B cell (primary cell): ENCODE measurements around the gene DQX1. TPM values are rescaled to one million over a fixed set of nuclear protein-coding genes. Genes with fewer than 3 reads are reported as not detected.

Experiments
- ATAC-seq: fragments of 200-7000 bp; cut with Tn5 transposase; one replicate; pipeline ENCODE4 v1.10.0; 2021; ENCODE audit warnings: low read depth, mild to moderate bottlenecking, moderate number of reproducible peaks, moderate library complexity
- CTCF ChIA-PET: fragments of 350-600 bp; sonication (Branson Sonifier 250); formaldehyde crosslinking; loops from one replicate; lab custom pipeline; 2021; ENCODE audit warnings: antibody characterized with exemption, inconsistent platforms; lab: Charles Lee
- POLR2A ChIA-PET: fragments of 350-600 bp; sonication (Branson Sonifier 250); formaldehyde crosslinking; loops from one replicate; lab custom pipeline; 2021; ENCODE audit warnings: antibody characterized with exemption; lab: Charles Lee
- DNase-seq: peaks from one replicate; pipeline ENCODE4 v3.0.0; 2013
- H2AFZ ChIP-seq: 2 replicates; pipeline ENCODE4 v1.6.1; 2012; ENCODE audit warnings: mild to moderate bottlenecking, low read depth, low read length; ENCODE audit not compliant: insufficient read depth, poor library complexity, severe bottlenecking
- H3K27ac ChIP-seq, 2 donors: 1 replicate in 1 of 2; 2 replicates in 1 of 2; pipeline ENCODE4 v1.5.1; 2012 to 2013; ENCODE audit warnings: low read length in 2 of 2, mild to moderate bottlenecking in 2 of 2, moderate library complexity in 1 of 2
- H3K27me3 ChIP-seq, 4 experiments: fragments of 200-600 bp in 1 of 4; sonication (generic) in 1 of 4; replicated peaks in 1 of 4; 1 replicate in 2 of 4; 2 replicates in 2 of 4; pipeline versions ENCODE4 v1.6.1 to v1.7.0; 2013 to 2016; ENCODE audit warnings: low read length in 3 of 4, mild to moderate bottlenecking in 2 of 4, mixed read lengths in 1 of 4, moderate library complexity in 1 of 4; ENCODE audit not compliant: insufficient read depth in 4 of 4, control insufficient read depth in 3 of 4; ENCODE audit errors: control extremely low read depth in 1 of 4
- H3K36me3 ChIP-seq, 2 experiments: replicated peaks in 1 of 2; 1 replicate in 1 of 2; 2 replicates in 1 of 2; pipeline versions ENCODE4 v1.6.1 to v1.7.1; 2013; ENCODE audit warnings: low read length in 1 of 2; ENCODE audit not compliant: insufficient read depth in 2 of 2, control insufficient read depth in 1 of 2; ENCODE audit errors: control extremely low read depth in 1 of 2, extremely low read depth in 1 of 2
- H3K4me1 ChIP-seq, 2 donors: fragments of 200-600 bp in 1 of 2; sonication (generic) in 1 of 2; 1 replicate in 1 of 2; 2 replicates in 1 of 2; pipeline versions ENCODE4 v1.5.1 to v1.6.1; 2013 to 2017; ENCODE audit warnings: low read length in 2 of 2; ENCODE audit not compliant: control insufficient read depth in 2 of 2, insufficient read depth in 2 of 2
- H3K4me2 ChIP-seq: replicated peaks from 2 replicates; pipeline ENCODE3; 2012; ENCODE audit warnings: mild to moderate bottlenecking, low read depth, low read length; ENCODE audit not compliant: poor library complexity, severe bottlenecking
- H3K4me3 ChIP-seq, 5 experiments: fragments of 200-600 bp in 1 of 5; sonication (generic) in 1 of 5; 1 replicate in 3 of 5; 2 replicates in 2 of 5; pipeline versions ENCODE4 v1.5.1 to v1.7.0; 2011 to 2016; ENCODE audit warnings: low read length in 4 of 5, mild to moderate bottlenecking in 4 of 5, low read depth in 2 of 5, control low read depth in 1 of 5, moderate library complexity in 1 of 5; ENCODE audit not compliant: insufficient read depth in 1 of 5; ENCODE audit errors: control extremely low read depth in 1 of 5, extremely low read depth in 1 of 5
- H3K79me2 ChIP-seq: fragments of 200-600 bp; sonication (generic); one replicate; pipeline ENCODE4 v1.6.0; 2016; ENCODE audit warnings: low read length; ENCODE audit not compliant: control insufficient read depth, insufficient read depth
- H3K9ac ChIP-seq: fragments of 200-600 bp; sonication (generic); 2 replicates; pipeline ENCODE4 v1.6.1; 2017; ENCODE audit warnings: mild to moderate bottlenecking, low read length, moderate library complexity
- H3K9me3 ChIP-seq, 3 donors: one replicate each; pipeline versions ENCODE4 v1.6.1 to v1.7.1; 2013; ENCODE audit warnings: low read length in 2 of 3; ENCODE audit not compliant: control insufficient read depth in 2 of 3, insufficient read depth in 1 of 3; ENCODE audit errors: control extremely low read depth in 1 of 3
- H4K20me1 ChIP-seq: 2 replicates; pipeline ENCODE4 v1.6.0; 2012; ENCODE audit warnings: mild to moderate bottlenecking, low read length; ENCODE audit not compliant: insufficient read depth, control insufficient read depth, poor library complexity, severe bottlenecking
- H3K27ac Mint-ChIP-seq: one replicate; pipeline ENCODE4 v1.8.0; 2021; ENCODE audit warnings: mixed read lengths
- H3K27me3 Mint-ChIP-seq: one replicate; pipeline ENCODE4 v1.8.0; 2021; ENCODE audit warnings: mixed read lengths
- H3K4me1 Mint-ChIP-seq: one replicate; pipeline ENCODE4 v1.8.0; 2021; ENCODE audit warnings: mixed read lengths
- H3K4me3 Mint-ChIP-seq: one replicate; pipeline ENCODE4 v1.8.0; 2021; ENCODE audit warnings: mixed read lengths
- H3K9me3 Mint-ChIP-seq: one replicate; pipeline ENCODE4 v1.8.0; 2022; ENCODE audit warnings: mixed read lengths; ENCODE audit not compliant: insufficient read depth
- EZH2 ChIP-seq: IDR thresholded peaks from 2 replicates; pipeline ENCODE4 v1.6.1; 2012; ENCODE audit warnings: borderline replicate concordance, low read depth, mild to moderate bottlenecking, moderate library complexity, low read length; ENCODE audit not compliant: insufficient read depth, poor library complexity, severe bottlenecking
- WGBS: methylation state at CpG from one replicate; pipeline ENCODE4 v1.1.5; 2013; ENCODE audit warnings: missing lambda C conversion rate; ENCODE audit not compliant: insufficient coverage; 5-methylcytosine and 5-hydroxymethylcytosine counted together
- intact Hi-C: fragments of 100-400 bp; cut with micrococcal nuclease; formaldehyde crosslinking; loops from one replicate; pipeline ENCODE4 v1.10.0; 2022
- polyA plus RNA-seq: library from polyadenylated mRNA; depleted of rRNA; stranded (reverse); fragments of >200 nt; gene quantifications from 2 replicates; pipeline ENCODE4 v1.2.3, GENCODE V29; 2012
- total RNA-seq, 2 donors: library from RNA; stranded (reverse); fragments of 120-200 nt in 1 of 2; gene quantifications; 1 replicate in 1 of 2; 2 replicates in 1 of 2; pipeline versions ENCODE4 v1.2.3 to v1.2.4, GENCODE V29; 2013 to 2022
- TF ChIP-seq, protein P1 (sequence below): fragments of 200-600 bp; IDR thresholded peaks from one replicate; pipeline ENCODE4 v1.8.0; 2022; ENCODE audit warnings: antibody characterized with exemption, mild to moderate bottlenecking

DQX1 gene
- total and polyA plus RNA-seq, 2 donors (not counting 1 experiment from before 2014, with no cell fraction given): 0.46 to 0.57 TPM

GRCh38 chr2:74554820-74555531, 28.9 kb upstream of the DQX1 start:
- no peaks in the 10 kb centered on the region for H3K9me3 ChIP-seq
- Mint-ChIP-seq H3K9me3 (no peaks in the 10 kb centered on the region), H3K4me1 (peaks cover 20% of the 10 kb centered on the region), H3K27me3 (no peaks in the 10 kb centered on the region), H3K27ac (peak overlapping the region; percentile 94), H3K4me3 (peak overlapping the region; percentile 96)
- H3K27ac ChIP-seq: peak overlapping the region in 1 of 2 donors; percentile 76
- peak; percentile 61 for ATAC-seq
- H3K36me3 ChIP-seq: peaks cover 0 to 15% of the 10 kb centered on the region in 2 experiments
- peaks cover 0 to 6% (median under 1%) of the 10 kb centered on the region in 4 experiments for H3K27me3 ChIP-seq
- CTCF ChIA-PET: interaction anchor here (0.7 to 1.2 kb wide), 4 partner anchors 21 to 320 kb away, joined by 3 to 4 read pairs (median 3); no protein-coding TSS in a partner anchor
- intact Hi-C loops: loop anchor here (1.0 to 10.0 kb wide), 7 partner anchors 19 to 160 kb away; partner anchors contain the start of genes CCDC142, PCGF1, TTC31 and WBP1
- H3K4me2 ChIP-seq: peak overlapping the region; percentile 97
- 1% methylated on average over 58 of the region's 58 CpGs for WGBS
- peak overlapping the region; percentile 97 for H2AFZ ChIP-seq
- H3K79me2 ChIP-seq: peaks cover 11% of the 10 kb centered on the region
- peaks cover 15% of the 10 kb centered on the region for H4K20me1 ChIP-seq
- no peak for DNase-seq
- peak overlapping the region; percentile 96 for H3K9ac ChIP-seq
- POLR2A ChIA-PET: interaction anchor here (0.6 to 1.0 kb wide), 3 partner anchors 10 to 1342 kb away, joined by 3 read pairs; no protein-coding TSS in a partner anchor
- peaks cover 8 to 32% of the 10 kb centered on the region in 2 donors for H3K4me1 ChIP-seq
- peak overlapping the region; percentile 51 to 99 (median 84) for H3K4me3 ChIP-seq
- TF ChIP-seq EZH2: no peak
- TF ChIP-seq, protein P1, sequence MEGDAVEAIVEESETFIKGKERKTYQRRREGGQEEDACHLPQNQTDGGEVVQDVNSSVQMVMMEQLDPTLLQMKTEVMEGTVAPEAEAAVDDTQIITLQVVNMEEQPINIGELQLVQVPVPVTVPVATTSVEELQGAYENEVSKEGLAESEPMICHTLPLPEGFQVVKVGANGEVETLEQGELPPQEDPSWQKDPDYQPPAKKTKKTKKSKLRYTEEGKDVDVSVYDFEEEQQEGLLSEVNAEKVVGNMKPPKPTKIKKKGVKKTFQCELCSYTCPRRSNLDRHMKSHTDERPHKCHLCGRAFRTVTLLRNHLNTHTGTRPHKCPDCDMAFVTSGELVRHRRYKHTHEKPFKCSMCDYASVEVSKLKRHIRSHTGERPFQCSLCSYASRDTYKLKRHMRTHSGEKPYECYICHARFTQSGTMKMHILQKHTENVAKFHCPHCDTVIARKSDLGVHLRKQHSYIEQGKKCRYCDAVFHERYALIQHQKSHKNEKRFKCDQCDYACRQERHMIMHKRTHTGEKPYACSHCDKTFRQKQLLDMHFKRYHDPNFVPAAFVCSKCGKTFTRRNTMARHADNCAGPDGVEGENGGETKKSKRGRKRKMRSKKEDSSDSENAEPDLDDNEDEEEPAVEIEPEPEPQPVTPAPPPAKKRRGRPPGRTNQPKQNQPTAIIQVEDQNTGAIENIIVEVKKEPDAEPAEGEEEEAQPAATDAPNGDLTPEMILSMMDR: no peak
